ENCODE measurements around the gene MORN1.

Gene MORN1

GRCh38 chr1:2404890-2405511 is 13.6 kb upstream of the MORN1 start:
- no peak for DNase-seq (ENCODE audit: low read depth in 2 of 2)

GRCh38 chr1:2404142-2404889 is 13.0 kb upstream of the MORN1 start:
- DNase-seq (ENCODE audit: low read depth in 2 of 2), result no peak

DNA sequence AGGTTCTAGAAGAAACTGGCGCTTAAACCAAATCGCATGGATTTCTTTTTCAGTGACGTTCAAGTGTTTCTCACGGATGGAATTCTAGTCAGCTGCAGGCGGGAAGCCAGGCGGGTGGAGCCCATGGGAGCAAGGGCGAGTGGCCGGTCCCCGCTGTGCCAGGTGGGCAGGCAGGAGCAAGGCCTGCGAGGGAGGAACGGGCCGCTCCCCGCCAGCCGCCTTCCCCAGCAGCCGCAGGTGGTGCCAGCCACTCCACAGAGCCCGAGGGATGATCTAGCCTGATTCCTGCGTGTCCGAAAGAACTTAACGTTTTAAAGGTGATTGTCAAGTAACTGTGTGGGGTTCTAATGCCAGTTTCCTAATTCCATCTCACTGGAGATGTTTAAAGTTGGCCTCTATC is 11.9 kb upstream of the MORN1 start:
- no peak for DNase-seq (ENCODE audit: low read depth in 2 of 2)

DNA sequence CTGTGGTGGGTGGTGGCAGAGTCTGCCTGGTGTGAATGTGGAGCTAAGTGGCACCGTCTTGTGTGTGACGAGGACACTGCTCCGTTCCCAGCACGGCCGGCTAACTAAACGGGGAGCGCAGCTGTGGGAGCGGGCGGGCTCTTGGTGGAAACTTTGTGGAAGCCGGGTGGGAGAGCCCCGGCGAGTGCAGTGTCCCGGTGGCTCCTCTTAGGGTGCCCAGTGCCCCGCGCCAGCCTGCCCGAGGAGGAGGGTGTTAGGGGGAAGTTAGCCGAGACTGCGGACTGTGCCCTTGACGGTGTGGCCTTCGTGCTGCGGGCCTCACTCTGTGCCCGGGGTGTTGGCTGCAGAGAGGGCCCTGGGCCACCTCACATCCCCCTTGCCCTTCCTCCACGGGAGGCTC is 11.1 kb upstream of the MORN1 start:
- no peak for DNase-seq (ENCODE audit: low read depth in 2 of 2)

DNA sequence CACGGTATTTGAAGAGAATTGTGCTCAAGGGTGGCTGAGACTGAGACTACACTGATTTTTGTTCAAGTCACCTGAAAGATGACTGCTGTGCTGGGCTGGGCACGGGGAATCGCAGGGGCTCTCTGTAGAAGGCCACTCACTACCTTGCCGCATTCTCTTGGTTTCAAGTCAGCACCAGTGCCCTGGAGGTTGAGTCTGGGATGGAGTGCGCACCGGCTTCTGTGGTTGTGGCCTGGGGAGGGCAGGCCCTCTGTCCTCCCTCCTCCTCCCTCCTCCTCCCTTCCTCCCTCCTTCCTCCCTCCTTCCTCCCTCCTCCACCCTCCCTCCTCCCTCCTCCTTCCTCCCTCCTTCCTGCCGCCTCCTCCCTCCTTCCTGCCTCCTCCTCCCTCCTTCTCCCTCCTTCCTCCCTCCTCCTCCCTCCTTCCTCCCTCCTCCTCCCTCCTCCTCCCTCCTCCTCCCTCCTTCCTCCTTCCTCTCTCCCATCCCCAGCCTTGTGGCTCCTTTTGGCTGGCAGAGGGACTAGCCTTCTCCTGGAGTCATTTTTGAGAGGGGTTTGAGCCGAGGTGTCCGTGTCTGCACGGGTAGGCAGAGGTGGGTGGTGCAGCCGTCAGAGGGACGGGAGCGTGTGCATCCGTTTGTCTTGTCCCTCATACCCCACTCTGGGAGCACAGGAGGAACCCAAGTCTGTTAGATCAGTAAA is 9.7 kb upstream of the MORN1 start:
- no peak for DNase-seq (ENCODE audit: low read depth in 2 of 2)

DNA sequence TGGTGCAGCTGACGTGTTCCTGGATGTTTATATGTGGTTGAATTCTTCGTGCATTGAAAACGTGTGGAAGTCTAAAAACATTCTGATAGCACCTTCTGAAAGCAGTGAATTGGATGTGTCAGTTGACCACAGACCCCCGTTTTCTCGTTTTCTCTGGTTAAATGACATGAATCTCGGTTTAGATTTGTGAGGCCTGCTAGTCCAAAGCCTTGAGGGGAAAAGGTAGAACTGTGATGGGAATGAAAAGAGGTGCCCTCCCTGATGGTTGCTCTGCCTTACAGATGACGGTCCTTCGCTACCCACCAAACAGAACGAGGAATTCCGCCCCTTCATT is 9.2 kb upstream of the MORN1 start:
- DNase-seq (ENCODE audit: low read depth in 2 of 2), result no peak

- no peak for DNase-seq (ENCODE audit: low read depth in 2 of 2)
Observed at GRCh38 chr1:2399890-2400575, 8.7 kb upstream of the MORN1 start.

DNA sequence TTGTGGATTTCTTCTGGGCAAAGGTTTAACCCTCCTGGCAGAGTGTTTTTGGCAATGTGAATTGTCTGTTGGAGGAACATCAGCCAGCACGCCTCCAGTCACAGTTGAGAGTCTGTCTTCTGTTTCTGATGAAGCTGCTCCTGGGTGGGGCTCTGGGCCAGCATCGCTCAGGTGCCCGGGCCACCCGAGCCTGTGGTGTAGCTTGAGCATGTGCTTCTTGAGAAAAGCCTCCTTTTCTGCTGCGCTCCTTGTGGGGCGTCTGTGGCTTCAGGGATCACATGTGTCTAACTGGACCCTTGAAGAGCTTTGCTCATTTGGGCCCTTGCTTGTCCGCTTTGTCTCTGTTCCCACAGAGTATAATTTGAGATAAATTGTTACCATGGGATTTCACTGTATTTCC is 7.5 kb upstream of the MORN1 start:
- DNase-seq (ENCODE audit: low read depth in 2 of 2), result no peak

- no peak for DNase-seq (ENCODE audit: low read depth in 2 of 2)
Observed at GRCh38 chr1:2397007-2397679, 5.8 kb upstream of the MORN1 start.

GRCh38 chr1:2396476-2396875 is 5.1 kb upstream of the MORN1 start:
- no peak for DNase-seq (ENCODE audit: low read depth in 2 of 2)

- no peak for DNase-seq (ENCODE audit: low read depth in 2 of 2)
Observed at GRCh38 chr1:2396059-2396458, 4.7 kb upstream of the MORN1 start.

DNA sequence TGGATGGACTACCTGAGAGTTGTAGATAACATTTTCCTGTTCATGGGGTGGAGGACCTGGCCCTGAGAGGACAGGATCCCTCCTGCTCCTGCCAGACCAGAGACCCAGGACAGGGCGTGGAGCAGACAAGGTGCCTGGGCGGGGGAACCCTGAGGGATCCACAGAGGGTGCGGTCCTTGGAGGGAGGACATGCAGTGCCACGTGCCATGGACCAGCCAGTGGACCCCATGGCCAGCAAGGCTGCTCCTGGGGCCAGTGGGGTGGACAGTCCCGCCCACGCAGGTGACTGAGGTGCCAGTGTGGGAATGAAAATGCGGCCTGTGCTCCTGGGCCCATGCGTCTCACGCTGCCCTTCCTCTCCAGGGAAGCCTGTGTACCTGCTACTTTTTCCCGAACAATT is 3.9 kb upstream of the MORN1 start:
- DNase-seq (ENCODE audit: low read depth in 2 of 2), result no peak

- no peak for DNase-seq (ENCODE audit: low read depth in 2 of 2)
Observed at GRCh38 chr1:2394761-2395160, 3.4 kb upstream of the MORN1 start.

DNA sequence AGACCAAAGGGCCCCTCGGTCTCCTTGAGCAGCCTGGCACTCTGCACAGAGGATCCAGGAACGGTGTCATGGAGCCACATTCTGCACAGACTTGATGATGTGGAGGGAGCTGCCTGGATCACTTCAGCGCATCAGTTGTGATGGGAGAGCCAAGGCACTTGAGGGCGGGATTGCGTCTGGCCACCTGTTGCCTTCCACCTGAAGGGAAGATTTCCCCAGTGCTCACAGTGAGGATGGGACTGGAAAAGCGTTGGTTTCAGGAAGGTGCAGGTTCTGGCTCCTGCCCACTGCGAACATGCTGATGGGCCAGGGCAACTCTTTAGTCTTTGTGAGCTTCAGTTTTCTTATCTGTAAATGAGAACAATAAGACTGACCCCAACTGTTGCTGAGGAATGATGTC is 2.9 kb upstream of the MORN1 start:
- no peak for DNase-seq (ENCODE audit: low read depth in 2 of 2)

- DNase-seq (ENCODE audit: low read depth in 2 of 2), result no peak
Observed at GRCh38 chr1:2393471-2393877, 2.1 kb upstream of the MORN1 start.

DNA sequence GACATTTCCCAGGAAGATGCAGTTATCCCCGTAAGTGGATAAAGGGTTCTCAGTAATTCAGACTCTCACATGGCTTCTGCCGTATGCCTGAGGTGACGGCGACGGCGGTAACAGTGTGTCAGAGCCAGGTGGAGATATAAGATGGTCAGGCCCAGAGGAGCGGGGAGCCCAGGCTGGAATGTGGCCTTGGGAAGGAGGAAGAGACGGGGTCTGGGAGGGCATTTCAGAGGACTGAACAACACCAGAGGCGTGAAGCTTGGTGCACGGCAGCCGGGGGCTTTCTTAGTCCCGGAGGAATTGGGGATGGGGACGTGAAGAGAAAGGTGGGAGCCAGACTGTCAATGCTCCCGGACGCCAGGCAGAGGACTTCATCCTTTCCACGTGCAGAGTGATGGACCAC is 1.3 kb upstream of the MORN1 start:
- no peak for DNase-seq (ENCODE audit: low read depth in 2 of 2)

DNA sequence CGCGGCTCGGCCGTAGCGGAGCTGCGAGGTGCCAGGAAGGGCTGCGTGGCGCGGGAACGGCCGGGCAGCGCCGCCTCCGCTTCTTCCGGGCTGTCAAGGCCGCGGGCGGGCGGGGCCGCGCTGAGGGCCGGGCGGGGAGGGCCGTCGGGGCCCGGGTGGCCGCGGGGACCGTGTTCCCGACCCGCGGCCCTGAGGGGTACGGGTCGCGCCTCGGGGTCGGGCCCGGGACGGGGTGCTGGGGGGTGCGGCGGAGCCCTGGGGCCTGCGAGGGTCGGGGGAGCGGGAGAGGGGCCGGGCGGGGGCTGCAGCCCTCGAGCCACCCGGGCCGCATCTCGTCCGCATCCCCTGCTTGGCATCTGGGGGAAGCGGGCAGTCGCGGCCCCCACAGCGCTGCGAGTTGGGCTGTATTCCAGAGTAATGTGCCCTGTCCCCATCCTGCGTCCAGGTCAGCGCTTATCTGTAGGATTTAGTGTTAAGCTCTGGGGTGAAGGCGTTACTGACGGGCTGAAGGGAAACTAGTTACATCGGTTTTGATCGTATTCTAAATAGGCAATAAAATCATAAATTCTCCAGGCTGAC is 666 bp upstream of the MORN1 start:
- no peak for DNase-seq (ENCODE audit: low read depth in 2 of 2)

DNA sequence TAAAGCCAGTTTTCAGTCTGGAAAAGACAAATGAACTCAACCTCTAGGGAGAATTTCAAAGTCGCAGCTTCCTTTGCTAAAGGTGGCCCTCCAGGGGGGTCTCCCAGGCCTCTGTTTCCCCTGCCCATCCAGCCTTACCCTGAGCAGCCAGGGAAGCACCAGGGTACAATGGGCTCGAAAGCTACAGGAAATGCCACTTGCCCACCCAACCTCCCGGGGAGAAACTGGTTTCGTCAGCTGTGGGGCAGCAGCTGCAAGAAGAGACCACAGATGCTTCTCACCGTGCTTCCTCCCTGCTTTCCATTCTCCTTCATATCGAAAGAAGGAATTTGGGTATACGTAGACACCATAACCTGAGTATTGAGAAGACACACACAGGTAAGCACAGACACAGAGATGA is 1.7 kb downstream of the MORN1 start:
- no peak for DNase-seq (ENCODE audit: low read depth in 2 of 2)

DNA sequence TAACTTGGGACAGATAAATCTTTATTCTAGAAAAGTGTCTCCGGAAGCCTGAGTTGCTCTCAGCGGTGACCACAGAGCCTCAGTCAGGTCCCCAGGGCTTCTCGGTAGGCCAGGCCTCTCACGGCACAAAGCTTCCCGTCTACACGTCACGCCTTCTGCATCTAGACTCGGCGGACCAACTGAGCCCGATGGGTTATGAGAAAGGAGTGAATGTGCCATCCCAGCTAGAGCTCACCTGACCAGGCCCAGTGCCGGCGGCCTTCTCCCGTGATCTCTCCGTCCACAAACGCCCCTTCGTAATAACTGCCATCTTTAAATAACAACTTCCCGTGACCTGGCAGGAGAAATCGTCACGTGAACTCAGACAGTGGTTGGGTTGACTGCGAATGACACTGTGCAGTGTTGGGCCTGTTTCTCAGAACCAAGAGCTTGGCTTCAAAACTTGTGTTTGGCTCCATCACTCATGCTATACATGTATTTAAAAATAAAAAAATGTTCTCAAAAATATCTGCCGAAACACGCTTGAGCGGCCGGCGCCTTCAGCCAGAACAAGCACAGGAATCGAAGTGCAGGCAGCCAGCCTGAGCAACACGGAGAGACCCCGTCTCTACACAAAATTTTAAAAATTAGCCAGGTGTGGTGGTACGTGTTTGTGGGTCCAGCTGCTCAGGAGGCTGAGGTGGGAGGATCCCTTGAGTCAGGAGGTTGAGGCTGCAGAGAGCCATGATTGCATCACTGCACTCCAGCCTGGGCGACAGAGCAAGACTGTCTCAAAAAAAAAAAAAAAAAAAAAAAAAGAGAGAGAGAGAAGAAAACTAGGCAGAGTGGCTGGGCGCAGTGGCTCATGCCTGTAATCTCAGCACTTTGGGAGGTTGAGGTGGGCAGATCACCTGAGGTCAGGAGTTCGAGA is 3.1 kb downstream of the MORN1 start:
- no peak for DNase-seq (ENCODE audit: low read depth in 2 of 2)

All from stimulated activated CD8-positive, alpha-beta memory T cell treated with anti-CD3 and anti-CD28 coated beads, Interleukin-15, amount 100 ng/mL, for 48 hours (primary cell).